ENCODE data around the gene APOBEC2. TPM values are rescaled to one million over a fixed set of nuclear protein-coding genes. Genes with fewer than 3 reads are reported as not detected.
A peak's percentile ranks its signal among the peaks of the same experiment; 100 is the strongest.

The APOBEC2 gene
- total and polyA plus RNA-seq, 2 of the 13 experiments (the other 11 are each of a cell fraction or from before 2014, with no cell fraction given): 0.09 TPM; not detected in 1

GRCh38 chr6:41071923-41072835 lies 19.2 kb downstream of the APOBEC2 start, which contains the start of gene OARD1 (continued):
- no peak for TF ChIP-seq KIAA2018 (CRISPR knock-in tag; IDR thresholded peaks at IDR 0.05; ENCODE audit: borderline replicate concordance)
- peak; percentile 96 for TF ChIP-seq MEF2D (CRISPR knock-in tag; IDR thresholded peaks at IDR 0.05)
- TF ChIP-seq CHD2 (IDR thresholded peaks at IDR 0.05; ENCODE audit: low read depth, low read length): peak; percentile 20; the same call in 1 of the 2 replicates
- TF ChIP-seq ZNF354B (CRISPR knock-in tag; IDR thresholded peaks at IDR 0.05): no peak
- TF ChIP-seq ZNF782 (CRISPR knock-in tag; IDR thresholded peaks at IDR 0.05; ENCODE audit: borderline replicate concordance): peak; percentile 18; the same call in 1 of the 2 replicates
- no peak; the same call in 1 of the 2 replicates for TF ChIP-seq BORCS8-MEF2B (CRISPR knock-in tag; IDR thresholded peaks at IDR 0.05)
- TF ChIP-seq ZNF512B (CRISPR knock-in tag; IDR thresholded peaks at IDR 0.05; ENCODE audit: borderline replicate concordance): peak; percentile 84; the same call in 1 of the 2 replicates
- TF ChIP-seq ZFX (CRISPR knock-in tag; IDR thresholded peaks at IDR 0.05; ENCODE audit: low read depth): peak; percentile 76
- no peak for TF ChIP-seq SNAPC4 (CRISPR knock-in tag; IDR thresholded peaks at IDR 0.05)
- no peak for TF ChIP-seq NFE2L1 (CRISPR knock-in tag; IDR thresholded peaks at IDR 0.05; ENCODE audit: borderline replicate concordance)
- TF ChIP-seq NR2C2 (CRISPR knock-in tag; IDR thresholded peaks at IDR 0.05; ENCODE audit: borderline replicate concordance): peak; percentile 6; the same call in 1 of the 2 replicates
